MM.1S (cell line): ENCODE measurements around the gene UTP4.

Source experiments
- DNase-seq: peaks from one replicate; pipeline ENCODE4 v3.0.0-alpha.2; 2015
- H2AFZ ChIP-seq: fragments of 300-600 bp; sonication (generic); 2 replicates; pipeline ENCODE4 v1.6.0; 2016; ENCODE audit warnings: antibody characterized with exemption, low read length
- H3F3A ChIP-seq: fragments of 300-600 bp; sonication (generic); 2 replicates; pipeline ENCODE4 v1.6.1; 2016; ENCODE audit warnings: mild to moderate bottlenecking, antibody characterized with exemption, low read length, moderate library complexity, mixed read lengths; ENCODE audit not compliant: insufficient read depth
- H3K27ac ChIP-seq: fragments of 300-600 bp; sonication (generic); 2 replicates; pipeline ENCODE4 v1.5.1; 2016; ENCODE audit warnings: mild to moderate bottlenecking, low read length
- H3K27me3 ChIP-seq: fragments of 300-600 bp; sonication (generic); replicated peaks from 2 replicates; pipeline ENCODE4 v1.6.0; 2016; ENCODE audit warnings: low read length; ENCODE audit not compliant: insufficient read depth
- H3K36me3 ChIP-seq: fragments of 300-600 bp; sonication (generic); replicated peaks from 2 replicates; pipeline ENCODE4 v1.6.1; 2016; ENCODE audit warnings: mild to moderate bottlenecking, low read length, mixed read lengths; ENCODE audit not compliant: insufficient read depth
- H3K4me1 ChIP-seq: fragments of 300-600 bp; sonication (generic); 2 replicates; pipeline ENCODE4 v1.6.1; 2016; ENCODE audit warnings: low read length, mixed read lengths
- H3K4me2 ChIP-seq: fragments of 300-600 bp; sonication (generic); 2 replicates; pipeline ENCODE4 v1.6.0; 2016; ENCODE audit warnings: low read depth, low read length
- H3K4me3 ChIP-seq: fragments of 300-600 bp; sonication (generic); 2 replicates; pipeline ENCODE4 v1.5.1; 2016; ENCODE audit warnings: low read length, mixed read lengths
- H3K79me2 ChIP-seq: fragments of 300-600 bp; sonication (generic); 2 replicates; pipeline ENCODE4 v1.6.1; 2016; ENCODE audit warnings: mixed run types, low read length, mixed read lengths
- H3K9ac ChIP-seq: fragments of 300-600 bp; sonication (generic); 2 replicates; pipeline ENCODE4 v1.6.1; 2016; ENCODE audit warnings: low read length, mixed read lengths
- H3K9me2 ChIP-seq: fragments of 300-600 bp; sonication (generic); replicated peaks from 2 replicates; pipeline ENCODE4 v1.6.1; 2016; ENCODE audit warnings: mild to moderate bottlenecking, low read length, mixed read lengths; ENCODE audit not compliant: insufficient read depth
- H3K9me3 ChIP-seq: fragments of 300-600 bp; sonication (generic); replicated peaks from 2 replicates; pipeline ENCODE4 v1.6.1; 2016; ENCODE audit warnings: mild to moderate bottlenecking, low read length, mixed read lengths; ENCODE audit not compliant: insufficient read depth
- H4K20me1 ChIP-seq: fragments of 300-600 bp; sonication (generic); 2 replicates; pipeline ENCODE4 v1.6.1; 2016; ENCODE audit warnings: mild to moderate bottlenecking, low read length, moderate library complexity, mixed read lengths; ENCODE audit not compliant: insufficient read depth
- CTCF ChIP-seq: fragments of 300-600 bp; sonication (generic); IDR thresholded peaks from 2 replicates; pipeline ENCODE4 v1.5.1; 2016; ENCODE audit warnings: antibody characterized with exemption, low read length, mixed read lengths
- EZH2 ChIP-seq: fragments of 300-600 bp; sonication (generic); optimal IDR thresholded peaks from 2 replicates; pipeline ENCODE3; 2017; ENCODE audit warnings: low read depth, mild to moderate bottlenecking, antibody characterized with exemption, low read length, mixed read lengths
- EZH2phosphoT487 ChIP-seq: fragments of 300-600 bp; sonication (generic); IDR thresholded peaks from 2 replicates; pipeline ENCODE4 v1.6.1; 2018; ENCODE audit warnings: antibody characterized with exemption, low read length

UTP4 gene

DNA sequence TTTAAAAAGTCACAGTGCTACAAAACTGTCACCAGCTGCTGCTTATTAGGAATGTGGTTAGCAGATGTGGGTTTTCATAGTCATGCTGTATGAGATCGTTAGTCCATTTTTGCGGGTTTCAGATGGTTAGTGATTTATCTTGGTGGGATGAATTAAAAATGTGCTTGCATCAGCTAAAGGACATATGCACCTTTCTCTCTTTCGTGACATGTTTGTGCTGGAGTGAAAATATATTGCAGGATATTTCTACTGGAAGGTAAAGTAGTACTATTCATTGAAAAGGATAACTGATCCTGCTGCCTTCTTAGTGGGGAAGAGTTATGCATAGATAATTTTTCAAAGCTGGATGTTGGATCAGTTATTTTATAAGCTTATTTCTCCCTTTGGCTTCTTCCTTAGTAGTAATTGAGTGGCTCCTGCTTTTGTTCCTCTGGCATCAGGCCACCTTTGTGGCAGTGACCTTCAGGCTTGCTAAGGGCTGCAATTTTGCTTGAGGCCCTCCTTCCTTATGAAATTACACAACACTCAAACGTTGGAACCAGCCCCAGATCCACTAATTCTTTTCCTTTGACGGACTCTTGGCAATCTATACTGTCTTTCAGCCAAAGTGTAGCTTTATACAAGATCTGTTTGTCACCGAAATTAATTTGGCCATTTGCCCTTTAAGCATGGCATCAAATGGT, 47.0 kb downstream of the UTP4 start:
- Histone ChIP-seq H3K79me2 (no peaks in the 10 kb centered on the region), H3K4me2 (0 out of 2 replicates have a peak overlapping the region, but pooled peaks have one; percentile 0), H3K4me3 (no peak overlapping the region), H3K9ac (no peak overlapping the region), H3K27me3 (no peaks in the 10 kb centered on the region), H4K20me1 (no peaks in the 10 kb centered on the region), H3K9me2 (no peaks in the 10 kb centered on the region), H3K9me3 (no peaks in the 10 kb centered on the region), H2AFZ (no peak overlapping the region), H3K4me1 (0 out of 2 replicates have a peak, but pooled peaks cover 7% of the 10 kb centered on the region), H3F3A (0 out of 2 replicates have a peak, but pooled peaks cover 6% of the 10 kb centered on the region), H3K27ac (no peak overlapping the region), H3K36me3 (no peaks in the 10 kb centered on the region)
- TF ChIP-seq EZH2 (no peak), CTCF (no peak), EZH2phosphoT487 (no peak)
- peak; percentile 78 for DNase-seq

DNA sequence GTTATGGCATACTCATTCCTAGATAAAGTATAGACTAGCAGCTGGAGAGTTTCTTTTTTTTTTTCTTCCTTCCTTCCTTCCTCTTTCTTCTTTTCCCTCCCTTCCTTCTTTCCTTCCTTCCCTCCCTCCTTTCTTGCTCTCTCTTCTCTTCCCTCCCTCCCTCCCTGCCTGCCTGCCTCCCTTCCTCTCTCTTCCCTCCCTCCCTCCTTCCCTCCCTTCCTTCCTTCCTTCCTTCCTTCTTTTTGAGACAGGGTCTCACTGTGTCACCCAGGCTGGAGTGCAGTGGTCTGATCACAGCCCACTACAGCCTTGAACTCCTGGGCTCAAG, 47.5 kb downstream of the UTP4 start:
- 0 out of 2 replicates have a peak, but pooled peaks cover 6% of the 10 kb centered on the region for H3F3A ChIP-seq
- no peaks in the 10 kb centered on the region for H3K36me3 ChIP-seq
- H3K27ac ChIP-seq: no peak overlapping the region
- no peaks in the 10 kb centered on the region for H3K79me2 ChIP-seq
- no peak overlapping the region for H3K4me2 ChIP-seq
- H3K4me3 ChIP-seq: no peak overlapping the region
- no peaks in the 10 kb centered on the region for H3K9me3 ChIP-seq
- H4K20me1 ChIP-seq: no peaks in the 10 kb centered on the region
- H2AFZ ChIP-seq: no peak overlapping the region
- H3K27me3 ChIP-seq: no peaks in the 10 kb centered on the region
- H3K4me1 ChIP-seq: 0 out of 2 replicates have a peak, but pooled peaks cover 7% of the 10 kb centered on the region
- no peak overlapping the region for H3K9ac ChIP-seq
- DNase-seq: no peak
- TF ChIP-seq EZH2phosphoT487 (no peak), EZH2 (no peak), CTCF (no peak)
- no peaks in the 10 kb centered on the region for H3K9me2 ChIP-seq

- TF ChIP-seq EZH2phosphoT487 (no peak), CTCF (no peak), EZH2 (no peak)
- peaks cover 12% of the 10 kb centered on the region for H3K4me1 ChIP-seq
- no peaks in the 10 kb centered on the region for H3K9me2 ChIP-seq
- H3F3A ChIP-seq: peaks cover 20% of the 10 kb centered on the region
- no peak overlapping the region for H3K4me3 ChIP-seq
- DNase-seq: no peak
- H2AFZ ChIP-seq: no peak overlapping the region
- no peaks in the 10 kb centered on the region for H3K27me3 ChIP-seq
- peaks cover 2% of the 10 kb centered on the region for H3K79me2 ChIP-seq
- H3K9me3 ChIP-seq: no peaks in the 10 kb centered on the region
- H4K20me1 ChIP-seq: no peaks in the 10 kb centered on the region
- H3K9ac ChIP-seq: no peak overlapping the region
- no peaks in the 10 kb centered on the region for H3K36me3 ChIP-seq
- H3K27ac ChIP-seq: no peak overlapping the region
- H3K4me2 ChIP-seq: no peak overlapping the region
Measured at GRCh38 chr16:69182730-69183416, 50.4 kb downstream of the UTP4 start.
